Measurements from ENCODE around the gene GLOD4.

DNA sequence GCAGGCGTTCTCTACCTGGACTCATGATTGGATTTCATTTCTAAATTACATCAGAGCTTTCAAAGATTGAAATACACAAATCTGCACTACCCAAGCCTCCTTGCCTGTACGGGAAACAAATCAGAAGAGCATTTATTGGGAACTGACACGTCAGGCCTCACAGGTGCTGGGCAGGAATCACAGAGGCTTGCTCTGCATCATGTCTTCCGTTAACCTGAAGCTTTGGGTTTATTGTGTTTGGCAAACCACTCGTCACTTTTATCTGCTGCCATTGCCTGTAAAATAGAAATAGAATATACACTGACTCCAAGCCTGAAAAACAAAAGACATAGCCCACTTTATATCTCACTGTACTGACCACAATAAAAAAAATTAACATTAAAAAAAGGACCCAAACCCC lies 22.1 kb downstream of the GLOD4 start:
- TF ChIP-seq, protein P1, sequence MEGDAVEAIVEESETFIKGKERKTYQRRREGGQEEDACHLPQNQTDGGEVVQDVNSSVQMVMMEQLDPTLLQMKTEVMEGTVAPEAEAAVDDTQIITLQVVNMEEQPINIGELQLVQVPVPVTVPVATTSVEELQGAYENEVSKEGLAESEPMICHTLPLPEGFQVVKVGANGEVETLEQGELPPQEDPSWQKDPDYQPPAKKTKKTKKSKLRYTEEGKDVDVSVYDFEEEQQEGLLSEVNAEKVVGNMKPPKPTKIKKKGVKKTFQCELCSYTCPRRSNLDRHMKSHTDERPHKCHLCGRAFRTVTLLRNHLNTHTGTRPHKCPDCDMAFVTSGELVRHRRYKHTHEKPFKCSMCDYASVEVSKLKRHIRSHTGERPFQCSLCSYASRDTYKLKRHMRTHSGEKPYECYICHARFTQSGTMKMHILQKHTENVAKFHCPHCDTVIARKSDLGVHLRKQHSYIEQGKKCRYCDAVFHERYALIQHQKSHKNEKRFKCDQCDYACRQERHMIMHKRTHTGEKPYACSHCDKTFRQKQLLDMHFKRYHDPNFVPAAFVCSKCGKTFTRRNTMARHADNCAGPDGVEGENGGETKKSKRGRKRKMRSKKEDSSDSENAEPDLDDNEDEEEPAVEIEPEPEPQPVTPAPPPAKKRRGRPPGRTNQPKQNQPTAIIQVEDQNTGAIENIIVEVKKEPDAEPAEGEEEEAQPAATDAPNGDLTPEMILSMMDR (IDR thresholded peaks at IDR 0.05; ENCODE audit: insufficient read depth, low read depth, low read length), result no peak
- no peak for TF ChIP-seq EZH2 (IDR thresholded peaks at IDR 0.05; ENCODE audit: insufficient read depth, low read length)
